ENCODE data around the gene ARHGAP24.

DNA sequence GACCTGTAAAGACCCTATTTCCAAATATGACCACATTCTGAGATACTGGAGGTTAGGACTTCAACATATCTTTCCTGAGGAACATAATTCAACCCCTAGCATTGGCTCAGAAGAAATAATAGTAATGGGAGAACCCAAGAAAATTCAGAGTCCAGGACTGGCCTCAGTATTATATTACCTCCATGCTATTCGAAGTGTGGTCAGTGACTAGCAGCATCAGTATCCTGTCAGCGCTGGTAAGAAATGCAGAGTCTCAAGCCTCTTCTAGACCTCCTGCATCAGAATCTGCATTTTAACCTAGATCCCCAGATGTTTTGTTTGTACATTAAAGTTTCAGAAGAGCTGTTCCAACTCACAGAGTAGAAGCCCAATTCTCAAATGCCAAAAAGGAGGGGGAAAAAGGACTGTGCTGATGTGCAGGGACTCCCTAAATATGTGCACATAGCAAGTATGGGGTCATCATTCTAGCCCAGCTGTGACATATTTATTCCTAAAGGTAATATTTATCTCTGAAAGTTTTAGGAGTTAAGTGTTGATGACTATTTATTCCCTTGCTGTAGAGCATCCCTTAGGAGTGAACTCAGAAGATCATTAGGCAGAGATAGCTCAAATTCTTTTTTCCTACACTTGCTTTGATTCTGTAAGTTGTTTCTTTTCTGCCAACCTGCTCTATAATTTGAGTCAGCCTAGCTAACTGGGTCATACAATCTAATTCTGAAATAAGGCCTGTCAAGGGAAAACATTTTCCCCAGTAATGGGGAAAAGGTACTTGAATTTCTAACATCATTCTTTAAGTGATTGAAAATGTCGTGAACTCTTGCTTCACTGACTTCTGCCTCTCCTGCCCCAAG lies 361.9 kb downstream of the ARHGAP24 start:
- TF ChIP-seq, protein P1, sequence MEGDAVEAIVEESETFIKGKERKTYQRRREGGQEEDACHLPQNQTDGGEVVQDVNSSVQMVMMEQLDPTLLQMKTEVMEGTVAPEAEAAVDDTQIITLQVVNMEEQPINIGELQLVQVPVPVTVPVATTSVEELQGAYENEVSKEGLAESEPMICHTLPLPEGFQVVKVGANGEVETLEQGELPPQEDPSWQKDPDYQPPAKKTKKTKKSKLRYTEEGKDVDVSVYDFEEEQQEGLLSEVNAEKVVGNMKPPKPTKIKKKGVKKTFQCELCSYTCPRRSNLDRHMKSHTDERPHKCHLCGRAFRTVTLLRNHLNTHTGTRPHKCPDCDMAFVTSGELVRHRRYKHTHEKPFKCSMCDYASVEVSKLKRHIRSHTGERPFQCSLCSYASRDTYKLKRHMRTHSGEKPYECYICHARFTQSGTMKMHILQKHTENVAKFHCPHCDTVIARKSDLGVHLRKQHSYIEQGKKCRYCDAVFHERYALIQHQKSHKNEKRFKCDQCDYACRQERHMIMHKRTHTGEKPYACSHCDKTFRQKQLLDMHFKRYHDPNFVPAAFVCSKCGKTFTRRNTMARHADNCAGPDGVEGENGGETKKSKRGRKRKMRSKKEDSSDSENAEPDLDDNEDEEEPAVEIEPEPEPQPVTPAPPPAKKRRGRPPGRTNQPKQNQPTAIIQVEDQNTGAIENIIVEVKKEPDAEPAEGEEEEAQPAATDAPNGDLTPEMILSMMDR (conservative IDR thresholded peaks at IDR 0.05 in 1 of 2, IDR thresholded peaks at IDR 0.05 in 1 of 2; ENCODE audit: extremely low read depth in 1 of 2, insufficient read depth in 1 of 2, low read depth in 1 of 2, low read length in 2 of 2): no peak
- no peak for TF ChIP-seq EZH2 (IDR thresholded peaks at IDR 0.05; ENCODE audit: borderline replicate concordance, low read length)

Measured in mammary epithelial cell (primary cell).